Measurements from ENCODE around the gene CAMKMT.
A peak's percentile ranks its signal among the peaks of the same experiment; 100 is the strongest.
"Not testable (repeated sequence)": the region's sequence is repeated elsewhere in the genome, so short reads cannot be mapped to it uniquely, and the experiment has no call there.

Gene CAMKMT

DNA sequence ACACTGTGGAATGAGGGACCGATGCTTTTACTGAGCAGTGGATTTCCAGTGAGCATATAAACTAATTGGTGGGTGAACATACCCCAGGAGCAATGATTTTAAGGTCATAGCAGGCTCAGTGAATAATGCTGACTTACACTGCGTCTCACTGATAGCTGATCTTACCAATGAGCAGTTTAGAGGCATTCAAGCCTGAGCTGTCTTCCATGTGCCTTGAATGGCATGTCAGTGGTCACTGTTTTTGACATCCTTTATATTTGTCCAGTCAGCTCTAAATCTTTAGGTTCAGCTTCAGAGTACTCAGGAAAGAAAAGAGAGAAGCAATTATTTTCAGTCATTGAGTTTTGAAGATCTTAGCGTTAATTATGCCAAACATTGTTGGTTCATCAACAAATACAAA, 88.3 kb downstream of the CAMKMT start:
- peak in 1 of 3 experiments; percentile 17 for DNase-seq

DNA sequence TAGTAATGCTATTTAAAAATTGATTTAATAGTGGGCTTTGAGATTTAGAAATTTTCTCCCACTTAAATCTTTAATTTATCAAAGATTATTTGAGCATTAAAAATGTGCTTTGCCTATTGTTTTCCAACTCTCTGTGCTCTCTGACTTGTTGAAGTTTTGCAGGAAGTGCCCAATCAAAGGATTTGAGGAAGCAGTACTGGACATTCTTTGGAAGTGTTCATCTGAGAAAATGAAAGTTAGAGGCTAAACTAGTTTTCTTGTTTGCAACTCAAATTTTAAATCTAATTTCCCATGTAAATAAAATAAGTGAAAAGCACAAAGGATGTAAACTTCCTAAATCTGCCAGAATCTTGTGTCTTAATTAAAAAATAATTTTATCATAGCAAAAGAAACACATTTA, 89.1 kb downstream of the CAMKMT start:
- no peak for DNase-seq

DNA sequence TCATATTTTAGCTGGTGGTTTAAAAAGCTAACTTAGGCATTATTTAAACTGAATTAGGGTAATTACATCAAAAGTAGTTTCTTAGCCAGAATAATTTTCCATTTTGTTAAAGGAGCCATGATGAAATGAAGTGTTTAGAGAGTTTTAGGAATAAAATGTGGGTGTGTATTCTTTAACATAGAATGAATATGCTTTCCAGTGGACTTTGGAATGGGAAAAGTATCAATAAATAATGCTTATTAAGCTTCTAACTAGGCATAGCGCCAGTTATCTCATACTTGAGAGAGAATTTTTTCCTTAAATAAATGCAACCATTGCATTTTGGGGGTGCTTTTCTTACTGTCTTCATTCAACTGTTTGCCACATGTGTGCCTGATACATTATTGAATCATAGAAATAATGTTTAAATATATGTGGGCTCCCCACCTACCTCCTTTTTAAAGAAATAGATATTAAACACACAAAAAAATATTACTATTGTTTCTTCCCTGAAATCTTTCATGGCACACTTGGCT, 90.4 kb downstream of the CAMKMT start:
- DNase-seq = no peak

DNA sequence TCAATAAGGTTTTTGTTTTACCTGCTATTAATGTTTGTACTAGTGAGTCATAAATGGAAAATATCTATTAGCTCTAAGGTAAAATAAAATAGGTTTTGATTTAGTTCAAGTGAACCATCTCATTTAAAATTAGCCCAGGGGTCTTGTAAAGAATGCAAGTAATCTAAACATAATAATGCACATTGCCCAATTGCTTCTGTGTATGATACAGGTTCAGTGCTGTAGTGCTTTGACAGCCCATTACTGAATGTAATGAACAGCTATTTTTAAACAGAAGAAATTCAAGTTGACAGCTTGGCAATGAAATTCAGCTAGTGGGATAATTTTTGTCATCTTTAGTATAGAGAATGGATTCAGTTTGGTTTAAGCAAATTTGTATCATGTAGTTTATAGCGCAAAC, 91.5 kb downstream of the CAMKMT start:
- DNase-seq = no peak

DNA sequence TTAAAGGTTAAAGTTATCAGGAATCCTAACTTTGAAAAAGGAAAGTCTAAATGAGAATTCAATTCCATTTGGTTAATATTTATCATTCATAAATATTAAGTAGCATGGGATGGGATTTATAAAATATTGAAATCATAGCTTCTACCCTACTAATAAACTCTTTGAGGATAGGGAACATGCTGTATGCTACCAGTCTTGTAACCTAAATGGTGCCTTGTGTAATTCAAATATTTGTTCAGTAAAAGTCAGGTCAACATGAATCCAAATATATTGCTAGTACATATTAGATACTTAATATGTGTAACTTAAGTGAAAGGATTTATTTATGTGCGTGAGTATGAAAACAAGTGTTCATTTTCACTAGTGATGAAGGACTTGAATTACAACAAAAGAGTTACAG, 94.1 kb downstream of the CAMKMT start:
- DNase-seq = no peak

DNA sequence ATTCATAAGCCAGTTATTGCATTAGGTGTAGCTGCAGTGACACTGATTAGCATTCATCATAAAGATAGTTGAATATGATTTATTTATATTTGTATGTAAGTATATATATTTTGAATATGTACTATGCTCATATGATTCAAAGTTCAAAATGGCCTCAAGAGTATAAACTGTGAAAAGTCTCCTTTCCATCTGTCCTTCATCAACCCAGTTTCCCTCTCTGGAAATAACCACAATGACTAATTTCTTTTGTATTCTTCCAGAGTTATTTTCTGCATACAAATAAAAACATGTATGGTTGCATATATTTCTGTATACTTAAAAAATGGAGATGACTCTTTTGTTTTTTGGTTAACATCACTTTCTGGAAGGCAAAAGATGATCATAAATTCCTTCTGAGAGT, 95.2 kb downstream of the CAMKMT start:
- no peak for DNase-seq

DNA sequence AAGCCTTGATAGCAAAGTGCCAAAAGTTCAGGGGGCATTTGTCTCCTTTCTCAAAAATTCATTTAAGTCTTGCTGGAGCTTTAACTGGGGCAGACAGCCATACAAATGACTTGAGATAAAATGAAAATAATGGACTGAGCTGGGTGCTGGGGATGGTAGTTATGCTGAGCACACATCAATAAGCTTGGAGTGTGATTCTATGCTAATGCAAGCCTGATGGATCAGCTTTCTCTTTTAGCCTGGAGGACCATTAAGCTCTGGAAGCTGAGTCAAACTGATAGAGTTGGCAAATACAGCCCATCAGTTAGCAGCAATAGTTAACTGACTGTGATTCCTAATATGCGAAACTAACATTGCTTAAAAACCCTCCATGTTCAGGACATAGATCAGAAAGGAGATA, 98.0 kb downstream of the CAMKMT start:
- DNase-seq = peak in 2 of 3 experiments; percentile 26 to 54

DNA sequence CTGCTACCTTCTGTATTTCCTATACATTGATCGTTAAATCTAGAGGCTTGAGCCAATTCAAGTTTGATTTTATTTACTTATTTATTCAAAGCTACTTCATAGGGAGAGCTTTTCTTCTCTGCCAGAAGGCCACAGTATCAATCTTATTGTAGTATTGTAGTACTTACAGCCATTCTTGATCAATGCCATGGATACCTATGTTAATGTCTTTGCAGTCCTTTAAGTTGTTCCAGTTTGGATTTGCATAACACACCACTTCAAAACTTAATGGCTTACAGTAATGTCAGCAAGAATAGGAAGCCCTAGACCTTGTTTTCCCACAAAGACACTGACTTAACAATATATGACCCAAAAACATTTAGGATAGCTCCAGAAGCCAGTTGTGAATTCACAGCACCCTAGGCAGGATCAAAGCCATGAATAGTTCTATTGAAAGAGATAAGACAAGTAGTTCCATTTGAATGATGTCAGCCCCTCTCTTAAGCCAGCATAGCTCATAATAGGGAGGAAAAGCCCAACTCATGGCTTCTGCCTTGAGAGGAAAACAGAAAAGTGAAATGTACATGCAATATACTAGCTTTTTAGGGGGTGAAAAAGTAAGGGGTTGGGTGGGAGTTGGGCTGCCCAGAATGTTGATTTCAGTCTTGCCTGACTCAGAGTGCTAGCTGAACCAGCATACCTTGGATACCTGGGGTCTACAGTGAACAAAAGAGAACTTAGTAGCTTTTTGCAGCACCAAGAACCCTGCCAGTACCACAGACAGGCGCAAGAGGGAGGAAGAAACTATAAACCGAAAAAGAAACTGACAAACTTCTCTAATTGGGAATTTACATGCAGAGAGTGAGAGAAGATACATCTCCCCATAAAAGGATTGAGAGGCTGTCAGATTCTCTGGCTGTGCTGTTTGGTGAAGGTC, 101.4 kb downstream of the CAMKMT start:
- no peak for DNase-seq

DNA sequence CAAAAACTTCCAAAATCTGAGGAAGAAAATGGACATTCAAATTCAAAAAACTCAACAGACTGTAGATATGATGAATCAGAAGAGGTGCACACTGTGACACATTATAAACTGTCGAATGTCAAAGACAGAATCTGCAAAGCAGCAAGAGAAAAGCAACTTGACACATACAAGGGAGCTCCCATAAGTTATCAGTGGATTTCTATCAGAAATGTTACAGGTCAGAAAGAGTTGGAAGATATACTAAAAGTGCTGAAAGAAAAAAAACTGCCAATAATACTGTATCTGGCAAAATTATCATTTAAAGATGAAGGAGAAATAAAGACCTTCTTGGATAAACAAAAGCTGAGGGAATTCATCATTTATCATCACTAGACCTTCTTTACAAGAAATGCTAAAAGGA, 102.7 kb downstream of the CAMKMT start:
- DNase-seq = no peak

DNA sequence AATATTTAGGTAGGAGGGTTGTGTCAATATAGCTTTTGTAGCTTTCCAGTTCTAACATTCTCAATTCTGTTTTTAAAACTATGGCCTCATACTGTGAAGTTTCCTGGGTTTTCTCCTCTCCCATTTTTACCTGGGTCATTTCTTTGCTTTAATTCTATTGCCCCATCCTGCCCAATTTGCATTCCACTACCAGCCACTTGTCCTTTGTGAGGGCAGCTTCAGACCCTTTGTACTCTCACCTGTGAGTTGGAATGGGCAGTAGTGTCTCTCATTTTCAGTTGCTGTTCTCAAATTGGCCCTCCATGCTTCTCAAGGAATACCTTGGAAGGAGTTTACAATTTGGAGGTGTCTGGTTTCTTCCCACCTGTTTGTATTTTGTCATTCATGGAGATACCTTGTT, 108.4 kb downstream of the CAMKMT start:
- no peak for DNase-seq

DNA sequence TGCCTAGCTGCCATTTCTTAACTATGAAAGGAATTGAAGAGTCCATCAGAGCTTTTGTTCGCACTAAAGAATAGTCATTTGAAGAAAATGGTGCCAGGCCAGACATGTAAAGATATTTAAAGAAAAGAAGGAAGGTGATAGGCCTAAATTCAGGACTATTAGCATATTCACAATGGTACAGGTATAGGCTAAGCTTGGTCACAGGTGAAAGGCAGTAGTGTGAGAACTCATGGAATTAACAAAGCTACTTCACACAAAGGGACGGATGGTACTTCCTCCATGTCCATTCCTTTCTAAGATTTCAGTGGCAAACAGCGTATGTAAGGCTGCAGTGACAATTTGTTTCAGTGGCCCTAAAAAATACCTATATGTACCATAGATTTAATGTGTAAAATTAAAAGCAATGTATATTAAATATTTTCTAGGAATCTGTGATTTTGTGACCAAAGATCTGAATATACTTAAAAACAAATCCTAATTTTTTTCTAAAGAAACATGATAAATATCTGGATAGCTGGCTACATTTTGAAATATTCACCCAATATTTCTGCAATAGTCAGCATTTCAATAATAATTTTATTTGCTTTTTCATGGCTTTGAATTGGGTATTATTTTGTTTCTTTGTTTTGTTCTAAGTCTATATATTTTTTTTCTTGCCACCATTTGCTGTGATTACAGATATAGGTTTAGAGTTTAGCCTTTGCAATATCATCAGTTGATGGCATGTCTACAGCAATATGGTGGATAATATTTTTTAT, 116.1 kb downstream of the CAMKMT start:
- DNase-seq = peak in 1 of 3 experiments; percentile 14

DNA sequence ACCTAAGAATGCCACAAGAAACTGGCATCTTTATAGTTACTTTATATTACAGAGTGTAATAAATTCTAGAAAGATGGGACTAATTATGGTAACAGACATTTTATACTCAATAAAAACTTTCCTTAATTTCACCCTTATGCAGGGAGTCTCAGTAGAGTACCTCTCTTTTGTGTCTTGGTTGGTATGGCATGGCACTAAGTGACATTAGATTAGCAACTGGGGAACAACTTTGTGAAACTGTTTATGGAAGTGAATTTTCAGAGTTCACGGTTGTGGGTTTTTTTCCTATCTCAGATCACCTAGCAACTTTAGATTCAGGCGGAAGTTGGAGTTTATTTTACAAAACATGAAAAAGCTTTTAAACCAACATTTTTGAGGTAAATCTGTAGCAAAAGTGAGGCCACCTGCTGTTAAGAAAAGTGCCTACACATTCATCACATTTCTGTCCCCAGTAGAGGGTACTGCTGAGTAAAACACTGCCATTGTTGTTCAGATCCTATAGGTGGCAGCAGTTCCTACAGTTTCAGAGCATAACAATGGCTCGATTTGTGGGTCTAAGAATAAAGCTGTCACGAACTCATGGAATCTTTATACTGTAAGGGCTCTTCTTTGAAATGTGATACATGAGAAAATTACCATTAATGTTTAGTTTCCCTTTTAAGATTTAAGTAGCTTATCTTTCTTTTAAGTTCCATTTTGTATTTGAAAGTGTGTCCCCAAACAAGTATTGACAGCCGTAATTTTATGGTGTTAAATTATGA, 117.6 kb downstream of the CAMKMT start:
- DNase-seq = peak; percentile 78 to 96 (median 92)

DNA sequence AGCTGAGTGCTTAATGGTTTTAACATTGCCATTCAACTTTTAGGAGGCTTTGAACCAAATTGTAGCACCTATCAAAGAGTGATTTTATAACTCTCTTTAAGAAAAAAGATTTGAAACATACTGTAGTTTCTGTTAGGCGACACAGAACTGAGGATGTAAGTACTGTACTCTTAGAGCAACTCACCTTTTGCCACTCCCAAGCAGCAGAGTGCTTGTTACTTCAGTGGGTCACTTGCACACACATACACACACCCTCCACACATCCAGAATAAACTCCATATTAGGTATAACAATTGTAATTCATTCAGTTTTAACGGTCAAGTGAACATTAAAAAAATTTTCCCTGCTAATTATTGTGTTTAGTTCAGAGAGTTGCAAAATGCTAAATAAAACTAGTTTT, 118.3 kb downstream of the CAMKMT start:
- peak in 2 of 3 experiments; percentile 24 to 77 for DNase-seq

DNA sequence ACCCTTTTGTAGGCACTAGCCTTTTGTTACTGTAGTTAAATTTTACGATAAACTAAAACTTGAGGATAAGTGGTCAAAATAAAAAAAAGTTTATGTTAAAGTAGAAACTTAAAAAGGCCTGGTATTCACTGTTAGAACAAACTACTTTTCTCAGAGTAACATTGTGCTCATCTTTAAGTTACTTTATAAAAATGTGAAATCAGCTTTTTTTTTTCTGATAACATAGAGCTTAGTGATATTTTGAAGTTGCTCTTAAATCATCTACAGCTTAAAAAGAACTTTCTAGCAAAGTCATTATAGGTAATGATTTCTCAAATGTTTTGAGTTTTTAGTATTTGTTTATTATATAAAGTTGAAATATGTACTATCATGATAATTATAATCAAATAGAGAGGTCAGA, 125.3 kb downstream of the CAMKMT start:
- no peak for DNase-seq

DNA sequence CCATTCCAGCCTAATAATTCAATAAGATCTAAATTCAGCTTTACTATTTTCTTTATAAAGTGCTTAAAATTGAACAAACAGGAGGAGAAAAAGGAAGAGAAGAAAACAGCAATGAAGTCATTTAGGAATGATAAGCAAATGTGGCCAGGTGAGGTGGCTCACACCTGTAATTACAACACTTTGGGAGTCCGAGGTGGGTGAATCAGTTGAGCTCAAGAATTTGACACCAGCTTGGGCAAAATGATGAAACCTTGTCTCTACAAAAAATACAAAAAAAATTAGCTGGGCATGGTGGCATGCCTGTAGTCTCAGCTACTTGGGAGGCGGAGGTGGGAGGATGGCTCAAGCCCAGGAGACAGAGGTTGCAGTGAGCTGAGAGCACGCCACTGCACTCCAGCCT, 129.0 kb downstream of the CAMKMT start:
- DNase-seq = no peak

DNA sequence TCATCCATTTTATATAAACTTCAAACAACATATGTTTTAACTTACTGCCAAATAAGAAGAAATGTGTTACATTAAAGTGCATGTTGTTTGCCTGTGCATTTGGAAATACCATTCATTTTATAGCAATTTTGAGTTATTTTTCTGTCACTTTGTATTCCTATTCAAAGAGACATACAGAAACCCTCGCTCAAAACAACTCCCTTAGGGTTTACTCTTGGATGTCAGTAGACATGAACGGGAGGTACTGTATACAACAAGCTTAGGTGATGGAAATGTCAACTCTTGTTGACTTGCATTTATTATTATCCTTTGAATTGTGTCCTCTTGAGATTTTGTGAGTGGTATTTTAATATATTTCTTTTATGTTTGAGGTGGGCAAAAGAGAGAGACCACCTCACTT, 132.3 kb downstream of the CAMKMT start:
- DNase-seq = no peak

DNA sequence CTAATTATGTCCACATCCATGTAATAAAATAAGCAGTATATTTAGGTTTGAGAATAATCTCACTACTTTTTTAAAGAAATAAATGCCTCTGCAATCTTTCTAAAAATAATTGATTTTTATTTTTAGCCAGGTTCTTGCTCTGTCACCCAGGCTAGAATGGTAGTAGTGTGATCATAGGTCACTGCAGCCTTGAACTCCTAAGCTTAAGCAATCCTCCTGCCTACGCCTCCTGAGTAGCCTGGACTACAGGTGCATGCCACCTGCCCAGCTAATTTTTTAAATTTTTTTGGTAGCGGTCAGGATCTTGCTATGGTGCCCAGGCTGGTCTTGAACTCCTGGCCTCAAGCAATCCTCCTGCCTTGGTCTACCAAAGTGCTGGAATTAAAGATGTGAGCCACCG, 133.3 kb downstream of the CAMKMT start:
- no peak for DNase-seq

DNA sequence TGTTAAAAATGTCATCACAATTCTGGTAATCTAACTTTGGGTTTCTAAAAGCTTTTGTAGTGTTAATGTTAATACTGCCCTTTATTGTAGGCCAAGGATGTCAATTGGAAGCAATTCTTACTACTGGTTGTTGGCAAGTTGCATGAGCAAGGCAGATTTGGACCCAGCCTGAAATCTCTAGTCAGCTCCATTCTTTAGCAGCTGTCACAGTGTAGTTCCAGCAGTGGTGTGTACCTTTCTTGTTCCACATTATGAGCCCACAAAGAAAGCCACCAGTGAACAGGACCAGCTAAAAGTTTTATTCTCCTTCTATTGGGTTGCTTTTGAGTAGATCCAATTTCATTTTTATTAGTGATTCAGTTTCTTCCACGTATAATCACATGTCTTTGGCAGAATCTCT, 133.8 kb downstream of the CAMKMT start:
- DNase-seq = peak in 1 of 3 experiments; percentile 19

DNA sequence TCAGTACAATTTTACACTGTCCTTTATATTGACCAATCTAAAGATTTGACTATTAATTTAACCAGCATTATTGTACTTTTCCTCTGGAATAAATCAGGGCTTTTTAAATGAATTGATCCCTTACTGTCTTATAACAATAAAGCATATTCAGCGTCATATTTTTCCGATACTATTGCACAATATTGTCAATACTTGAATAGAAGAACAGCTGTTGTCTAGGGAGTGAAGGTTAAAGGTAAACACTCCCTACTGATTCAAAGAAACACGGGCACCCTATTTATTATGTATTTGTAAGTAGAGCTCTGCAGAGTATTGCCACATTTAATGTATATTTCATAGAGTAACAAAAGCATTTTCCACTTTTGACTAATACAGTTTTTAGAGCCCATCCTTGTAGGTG, 134.4 kb downstream of the CAMKMT start:
- DNase-seq = peak in 1 of 3 experiments; percentile 37

DNA sequence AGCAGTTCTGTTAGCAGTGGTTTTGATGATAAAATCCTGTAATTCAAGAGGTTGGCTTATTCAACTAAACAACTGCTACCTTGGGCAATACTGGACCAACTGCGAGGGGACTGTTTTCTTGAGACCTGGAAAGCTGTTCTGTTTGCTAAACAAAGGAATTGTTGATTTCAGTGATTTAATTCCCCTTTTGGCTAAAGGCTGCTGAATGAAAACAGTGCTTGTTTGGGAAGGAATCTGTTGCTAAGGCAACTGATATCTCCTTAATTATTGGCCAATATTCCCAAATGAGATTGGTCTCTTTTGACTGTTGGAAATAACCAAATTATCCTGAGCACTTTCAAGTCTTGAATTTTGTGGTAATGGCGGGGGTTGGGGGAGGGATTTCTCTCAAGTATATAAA, 136.8 kb downstream of the CAMKMT start:
- peak in 1 of 3 experiments; percentile 27 for DNase-seq

DNA sequence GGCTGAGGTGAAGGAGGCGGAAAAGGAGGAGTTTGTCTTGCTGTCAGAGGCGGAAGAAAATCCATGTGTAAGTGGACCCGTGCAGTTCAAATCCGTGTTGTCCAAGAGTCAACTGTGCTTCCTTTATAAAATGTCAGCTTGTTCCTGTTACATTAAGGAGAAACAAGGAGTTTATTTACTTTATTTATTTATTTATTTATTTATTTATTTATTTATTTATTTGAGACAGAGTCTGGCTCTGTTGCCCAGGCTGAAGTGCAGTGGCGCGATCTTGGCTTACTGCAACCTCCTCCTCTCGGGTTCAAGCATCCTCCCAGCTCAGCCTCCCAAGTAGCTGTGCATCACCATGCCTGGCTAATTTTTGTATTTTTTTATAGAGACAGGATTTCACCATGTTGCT, 143.9 kb downstream of the CAMKMT start:
- DNase-seq = not testable (repeated sequence)

DNA sequence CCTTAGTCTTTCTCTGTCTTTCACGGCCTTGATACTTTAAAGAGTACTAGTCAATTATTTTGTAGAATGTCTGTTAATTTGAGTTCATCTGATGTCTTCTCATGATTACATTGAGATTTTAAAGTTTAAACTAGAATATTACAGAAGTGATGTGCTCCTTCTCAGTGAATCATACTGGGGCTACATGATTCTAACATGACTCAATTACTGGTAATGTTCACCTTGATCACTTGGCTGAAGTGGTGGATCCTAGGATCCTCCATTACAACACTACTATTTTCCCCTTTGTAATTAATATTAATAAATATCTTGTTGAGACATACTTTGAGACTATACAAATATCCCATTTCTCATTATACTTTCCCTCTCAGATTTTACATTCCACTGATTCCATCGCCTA, 148.5 kb downstream of the CAMKMT start:
- no peak for DNase-seq

DNA sequence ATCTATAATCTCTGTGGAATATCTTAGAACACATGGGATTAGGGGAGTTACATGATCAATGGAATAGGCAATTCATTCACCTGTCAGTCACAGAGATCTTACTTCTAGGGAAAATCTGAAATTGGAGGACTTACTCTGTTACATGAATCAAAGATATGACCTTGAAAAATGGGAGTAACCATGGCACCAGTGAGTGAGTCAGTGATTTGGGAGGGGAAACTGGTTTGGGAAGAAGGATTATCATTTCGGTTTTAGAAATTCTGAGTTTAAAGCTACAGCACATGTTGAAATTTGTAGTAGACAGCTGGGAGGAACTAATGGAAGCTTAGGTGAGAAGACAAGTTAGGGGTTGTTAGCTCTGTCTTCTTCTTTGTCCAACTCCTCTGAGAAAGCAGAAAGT, 153.7 kb downstream of the CAMKMT start:
- no peak for DNase-seq

Measured in NCI-H1417 (cell line).